Measurements from ENCODE around the gene PPM1A.
A peak's percentile ranks its signal among the peaks of the same experiment; 100 is the strongest.

The PPM1A gene

GRCh38 chr14:60248697-60249318 is at the start of gene PPM1A:
PPM1A (plus strand) TSS chr14:60249221; CDS start chr14:60282704, 33,483 bp downstream.
- WGBS (ENCODE audit: insufficient coverage, insufficient read length), result no CpG with 5 or more reads among the region's 74 CpGs

DNA sequence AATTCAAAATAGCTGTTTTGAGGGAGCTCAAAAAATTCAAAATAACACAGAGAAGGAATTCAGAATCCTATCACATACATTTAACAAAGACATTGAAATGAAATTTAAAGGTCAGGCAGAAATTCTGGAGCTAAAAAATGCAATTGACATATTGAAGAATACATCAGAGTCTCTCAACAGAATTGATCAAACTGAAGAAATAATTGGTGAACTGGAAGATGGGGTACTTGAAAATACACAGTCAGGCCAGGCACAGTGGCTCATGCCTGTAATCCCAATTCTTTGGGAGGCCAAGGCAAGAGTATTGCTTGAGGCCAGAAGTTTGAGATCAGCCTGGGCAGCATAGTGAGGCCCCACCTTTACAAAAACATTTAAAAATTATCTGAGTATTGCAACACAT is 49.7 kb upstream of the PPM1A start:
- no peak for DNase-seq (ENCODE audit: low read depth, low spot score)
- Histone ChIP-seq H3K27me3 (ENCODE audit: control insufficient read depth, insufficient read depth, low read length) (no peaks in the 10 kb centered on the region), H3K4me3 (ENCODE audit: low read length) (no peak overlapping the region), H3K9me3 (ENCODE audit: control insufficient read depth, insufficient read depth, low read length) (no peaks in the 10 kb centered on the region), H3K27ac (ENCODE audit: low read length) (no peak overlapping the region), H3K36me3 (ENCODE audit: control insufficient read depth, insufficient read depth, low read length) (no peaks in the 10 kb centered on the region), H3K4me1 (ENCODE audit: control insufficient read depth, insufficient read depth, low read length) (0 out of 2 replicates have a peak, but pooled peaks cover 2% of the 10 kb centered on the region)

More at GRCh38 chr14:60248697-60249318, at the start of gene PPM1A:
- DNase-seq (ENCODE audit: low read depth, low spot score), result peak; percentile 84
- Histone ChIP-seq H3K4me1 (ENCODE audit: control insufficient read depth, insufficient read depth, low read length) (peaks cover 1% of the 10 kb centered on the region; the same call in 1 of the 2 replicates), H3K27ac (ENCODE audit: low read length) (no peak within 1 kb of the TSS), H3K27me3 (ENCODE audit: control insufficient read depth, insufficient read depth, low read length) (no peaks in the 10 kb centered on the region), H3K4me3 (ENCODE audit: low read length) (peak within 1 kb of the TSS; percentile 62), H3K36me3 (ENCODE audit: control insufficient read depth, insufficient read depth, low read length) (no peaks in the 10 kb centered on the region), H3K9me3 (ENCODE audit: control insufficient read depth, insufficient read depth, low read length) (no peaks in the 10 kb centered on the region)

- H3K4me1 ChIP-seq (ENCODE audit: control insufficient read depth, insufficient read depth, low read length), result peaks cover 4% of the 10 kb centered on the region; the same call in 1 of the 2 replicates
- H3K4me3 ChIP-seq (ENCODE audit: low read length), result no peak overlapping the region
- DNase-seq (ENCODE audit: low read depth, low spot score), result no peak
- H3K9me3 ChIP-seq (ENCODE audit: control insufficient read depth, insufficient read depth, low read length), result no peaks in the 10 kb centered on the region
- H3K27me3 ChIP-seq (ENCODE audit: control insufficient read depth, insufficient read depth, low read length), result no peaks in the 10 kb centered on the region
- no CpG with 5 or more reads among the region's 8 CpGs for WGBS (ENCODE audit: insufficient coverage, insufficient read length)
- no peaks in the 10 kb centered on the region for H3K36me3 ChIP-seq (ENCODE audit: control insufficient read depth, insufficient read depth, low read length)
- no peak overlapping the region for H3K27ac ChIP-seq (ENCODE audit: low read length)
These were observed 44.7 kb upstream of the PPM1A start for GRCh38 chr14:60204104-60204842.

DNA sequence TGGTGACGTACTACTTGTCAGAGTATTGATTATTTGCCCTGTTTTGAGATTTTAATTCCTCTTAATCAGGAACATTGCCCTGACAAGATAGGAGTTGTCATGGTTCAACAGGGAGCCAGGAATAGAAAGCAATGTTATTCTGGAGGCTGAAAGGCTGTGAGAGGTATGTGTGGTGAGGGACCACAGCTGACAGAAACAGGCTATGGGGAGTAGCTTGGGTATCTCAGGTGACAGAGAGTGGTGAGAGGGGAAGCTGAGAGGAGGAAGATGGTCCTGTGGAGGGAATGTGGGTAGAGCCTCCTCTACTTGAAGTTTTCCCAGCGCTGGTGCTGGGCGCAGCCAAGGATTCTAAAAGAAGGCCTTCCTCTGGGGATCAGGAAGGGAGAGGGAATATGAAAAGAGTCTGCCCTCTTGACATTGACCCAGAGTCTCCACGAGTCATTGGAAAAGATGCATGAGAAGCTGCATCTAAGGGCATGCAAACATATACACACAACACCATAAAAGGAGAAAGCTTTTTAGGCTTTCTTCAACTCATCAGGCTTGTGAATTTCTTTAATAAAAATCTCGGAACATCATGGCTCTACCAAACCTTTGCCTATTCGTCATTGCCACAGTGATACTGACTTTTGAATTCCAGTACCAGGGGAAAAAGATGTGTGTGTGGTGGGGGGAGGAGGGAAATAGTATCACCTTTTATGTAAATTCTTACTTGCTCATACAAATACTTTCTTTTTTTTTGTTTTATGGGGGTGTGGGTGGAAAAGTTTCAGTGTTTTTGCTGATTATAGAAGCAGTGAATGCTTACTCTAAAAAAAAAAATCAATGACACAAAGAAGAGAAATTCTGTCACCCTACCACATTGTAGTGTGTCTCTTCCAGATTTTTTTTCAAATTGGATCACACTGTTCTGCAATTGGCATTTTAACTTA is 43.9 kb upstream of the PPM1A start:
- no peak overlapping the region for H3K4me3 ChIP-seq (ENCODE audit: low read length)
- no peak overlapping the region for H3K27ac ChIP-seq (ENCODE audit: low read length)
- peaks cover 4% of the 10 kb centered on the region; the same call in 1 of the 2 replicates for H3K4me1 ChIP-seq (ENCODE audit: control insufficient read depth, insufficient read depth, low read length)
- no peak for DNase-seq (ENCODE audit: low read depth, low spot score)
- WGBS (ENCODE audit: insufficient coverage, insufficient read length), result no CpG with 5 or more reads among the region's 6 CpGs
- no peaks in the 10 kb centered on the region for H3K36me3 ChIP-seq (ENCODE audit: control insufficient read depth, insufficient read depth, low read length)
- no peaks in the 10 kb centered on the region for H3K27me3 ChIP-seq (ENCODE audit: control insufficient read depth, insufficient read depth, low read length)
- no peaks in the 10 kb centered on the region for H3K9me3 ChIP-seq (ENCODE audit: control insufficient read depth, insufficient read depth, low read length)

DNA sequence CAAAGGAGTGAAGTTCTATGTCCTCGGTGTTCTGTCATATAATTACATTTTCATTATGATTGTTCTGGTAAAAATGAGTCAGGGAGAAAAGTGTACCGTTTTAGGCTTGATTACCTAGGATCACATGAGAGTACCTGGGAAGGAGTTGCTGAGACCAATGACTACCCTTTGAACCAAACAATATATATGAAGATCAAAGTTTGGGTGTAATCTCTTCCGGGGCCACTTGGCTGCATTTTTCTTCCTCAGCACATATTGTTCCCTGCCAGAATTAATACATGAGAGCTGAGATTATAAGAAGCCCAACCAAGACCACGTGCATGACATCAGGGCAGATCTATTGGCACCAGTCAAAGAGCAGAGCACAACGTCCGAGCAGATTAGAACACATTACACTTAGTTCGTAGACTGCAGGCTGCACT is 42.8 kb upstream of the PPM1A start:
- Histone ChIP-seq H3K27ac (ENCODE audit: low read length) (no peak overlapping the region), H3K4me3 (ENCODE audit: low read length) (no peak overlapping the region), H3K36me3 (ENCODE audit: control insufficient read depth, insufficient read depth, low read length) (no peaks in the 10 kb centered on the region), H3K27me3 (ENCODE audit: control insufficient read depth, insufficient read depth, low read length) (no peaks in the 10 kb centered on the region), H3K9me3 (ENCODE audit: control insufficient read depth, insufficient read depth, low read length) (no peaks in the 10 kb centered on the region), H3K4me1 (ENCODE audit: control insufficient read depth, insufficient read depth, low read length) (peaks cover 4% of the 10 kb centered on the region; the same call in 1 of the 2 replicates)
- DNase-seq (ENCODE audit: low read depth, low spot score), result no peak
- WGBS (ENCODE audit: insufficient coverage, insufficient read length), result no CpG with 5 or more reads among the region's 7 CpGs

DNA sequence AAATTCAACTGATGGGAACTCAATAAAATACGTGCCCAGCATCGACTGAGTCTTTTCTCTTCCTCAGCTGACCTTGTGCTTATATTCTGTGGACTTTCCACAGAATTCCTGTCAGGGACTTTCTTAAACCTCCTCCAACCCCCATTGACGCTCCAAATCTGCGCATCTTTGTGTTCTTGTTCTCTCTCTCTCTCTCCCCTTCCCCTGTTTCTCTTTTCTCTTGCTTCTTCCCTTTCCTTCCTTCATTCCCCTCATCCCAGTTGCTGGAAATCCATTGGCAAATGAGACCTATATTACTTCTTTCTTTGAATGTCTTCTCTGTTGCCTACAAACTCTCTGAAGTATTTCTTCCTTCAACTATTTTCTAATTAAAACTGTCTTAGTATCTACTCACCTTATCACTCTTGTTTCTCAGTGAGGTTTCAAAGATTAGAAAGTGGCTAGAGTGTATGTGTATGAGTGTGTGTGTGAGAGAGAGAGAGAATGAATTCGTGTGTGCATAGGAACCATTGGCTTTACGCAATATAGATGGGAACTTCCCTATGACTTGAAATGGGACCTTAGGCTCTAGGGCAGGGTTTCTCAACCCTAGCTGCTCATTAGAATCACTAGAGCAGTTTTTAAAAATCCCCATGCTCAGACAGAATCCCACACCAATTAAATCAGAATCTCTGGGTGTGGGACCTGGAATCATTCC is 42.0 kb upstream of the PPM1A start:
- no peaks in the 10 kb centered on the region for H3K36me3 ChIP-seq (ENCODE audit: control insufficient read depth, insufficient read depth, low read length)
- H3K27ac ChIP-seq (ENCODE audit: low read length), result no peak overlapping the region
- WGBS (ENCODE audit: insufficient coverage, insufficient read length), result 100% methylated on average over 1 of the region's 6 CpGs
- H3K27me3 ChIP-seq (ENCODE audit: control insufficient read depth, insufficient read depth, low read length), result no peaks in the 10 kb centered on the region
- H3K4me1 ChIP-seq (ENCODE audit: control insufficient read depth, insufficient read depth, low read length), result peaks cover 4% of the 10 kb centered on the region; the same call in 1 of the 2 replicates
- no peak for DNase-seq (ENCODE audit: low read depth, low spot score)
- no peak overlapping the region for H3K4me3 ChIP-seq (ENCODE audit: low read length)
- H3K9me3 ChIP-seq (ENCODE audit: control insufficient read depth, insufficient read depth, low read length), result no peaks in the 10 kb centered on the region

DNA sequence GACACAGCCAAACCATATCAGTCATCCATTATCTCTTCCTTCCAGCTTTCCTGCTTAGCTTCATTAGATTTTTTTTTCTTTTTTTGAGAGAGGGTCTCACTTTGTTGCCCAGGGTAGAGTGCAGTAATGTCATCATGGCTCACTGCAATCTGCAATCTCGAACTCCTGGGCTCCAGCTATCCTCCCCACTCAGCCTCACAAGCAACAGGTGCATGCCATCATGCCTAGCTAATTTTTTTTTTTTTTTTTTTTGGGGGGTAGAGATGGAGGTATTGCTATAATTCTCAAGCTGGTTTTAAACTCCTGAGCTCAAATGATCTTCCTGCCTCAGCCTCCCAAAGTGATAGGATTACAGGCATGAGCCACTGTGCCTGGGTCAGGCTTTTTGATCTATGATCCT is 38.3 kb upstream of the PPM1A start:
- no peak for DNase-seq (ENCODE audit: low read depth, low spot score)
- no peaks in the 10 kb centered on the region for H3K27me3 ChIP-seq (ENCODE audit: control insufficient read depth, insufficient read depth, low read length)
- no peaks in the 10 kb centered on the region for H3K9me3 ChIP-seq (ENCODE audit: control insufficient read depth, insufficient read depth, low read length)
- no CpG with 5 or more reads among the region's 1 CpG for WGBS (ENCODE audit: insufficient coverage, insufficient read length)
- H3K36me3 ChIP-seq (ENCODE audit: control insufficient read depth, insufficient read depth, low read length), result no peaks in the 10 kb centered on the region
- H3K4me3 ChIP-seq (ENCODE audit: low read length), result no peak overlapping the region
- H3K27ac ChIP-seq (ENCODE audit: low read length), result no peak overlapping the region
- H3K4me1 ChIP-seq (ENCODE audit: control insufficient read depth, insufficient read depth, low read length), result no peaks in the 10 kb centered on the region

DNA sequence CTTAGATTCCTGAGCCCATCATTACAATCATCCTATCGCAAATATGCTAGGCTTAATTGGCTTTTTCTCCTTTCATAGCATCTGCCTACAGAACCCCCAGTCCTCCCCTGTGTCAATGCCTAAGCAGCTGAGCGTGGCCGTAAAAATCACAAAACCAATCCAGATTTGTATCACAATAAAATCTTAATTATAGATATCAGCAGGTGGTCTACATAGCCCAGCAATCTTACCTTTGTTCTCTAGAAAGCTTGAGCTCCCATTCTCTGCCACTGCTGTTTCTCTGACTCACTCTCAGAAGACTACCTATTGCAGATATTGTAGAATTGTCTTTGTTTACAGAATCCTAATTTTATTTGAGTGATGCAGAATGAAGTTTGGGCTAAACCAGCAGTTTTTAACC is 37.9 kb upstream of the PPM1A start:
- no CpG with 5 or more reads among the region's 3 CpGs for WGBS (ENCODE audit: insufficient coverage, insufficient read length)
- Histone ChIP-seq H3K4me3 (ENCODE audit: low read length) (no peak overlapping the region), H3K4me1 (ENCODE audit: control insufficient read depth, insufficient read depth, low read length) (no peaks in the 10 kb centered on the region), H3K9me3 (ENCODE audit: control insufficient read depth, insufficient read depth, low read length) (no peaks in the 10 kb centered on the region), H3K36me3 (ENCODE audit: control insufficient read depth, insufficient read depth, low read length) (no peaks in the 10 kb centered on the region), H3K27me3 (ENCODE audit: control insufficient read depth, insufficient read depth, low read length) (no peaks in the 10 kb centered on the region), H3K27ac (ENCODE audit: low read length) (no peak overlapping the region)
- DNase-seq (ENCODE audit: low read depth, low spot score), result no peak

GRCh38 chr14:60212503-60213371 is 36.3 kb upstream of the PPM1A start:
- WGBS (ENCODE audit: insufficient coverage, insufficient read length), result no CpG with 5 or more reads among the region's 5 CpGs
- Histone ChIP-seq H3K27me3 (ENCODE audit: control insufficient read depth, insufficient read depth, low read length) (no peaks in the 10 kb centered on the region), H3K4me1 (ENCODE audit: control insufficient read depth, insufficient read depth, low read length) (no peaks in the 10 kb centered on the region), H3K36me3 (ENCODE audit: control insufficient read depth, insufficient read depth, low read length) (no peaks in the 10 kb centered on the region), H3K9me3 (ENCODE audit: control insufficient read depth, insufficient read depth, low read length) (no peaks in the 10 kb centered on the region), H3K4me3 (ENCODE audit: low read length) (no peak overlapping the region), H3K27ac (ENCODE audit: low read length) (no peak overlapping the region)
- DNase-seq (ENCODE audit: low read depth, low spot score), result no peak
